IPS-15b (cell line): ENCODE measurements around the gene ADM2.

Source experiments
- H3K27me3 ChIP-seq: one replicate; pipeline ENCODE4 v1.6.1; 2013; ENCODE audit warnings: low read length; ENCODE audit not compliant: control insufficient read depth, insufficient read depth
- H3K36me3 ChIP-seq: one replicate; pipeline ENCODE4 v1.6.1; 2013; ENCODE audit warnings: low read length; ENCODE audit not compliant: control insufficient read depth, insufficient read depth
- H3K4me1 ChIP-seq: one replicate; pipeline ENCODE4 v1.6.1; 2013; ENCODE audit warnings: mild to moderate bottlenecking, low read length; ENCODE audit not compliant: control insufficient read depth, insufficient read depth
- H3K4me3 ChIP-seq: one replicate; pipeline ENCODE4 v1.5.1; 2013; ENCODE audit warnings: low read depth, low read length
- H3K9ac ChIP-seq: one replicate; pipeline ENCODE4 v1.6.1; 2013; ENCODE audit warnings: low read depth, mild to moderate bottlenecking, low read length
- H3K9me3 ChIP-seq: one replicate; pipeline ENCODE4 v1.6.1; 2013; ENCODE audit warnings: mild to moderate bottlenecking, low read length; ENCODE audit not compliant: control insufficient read depth, insufficient read depth

The ADM2 gene

DNA sequence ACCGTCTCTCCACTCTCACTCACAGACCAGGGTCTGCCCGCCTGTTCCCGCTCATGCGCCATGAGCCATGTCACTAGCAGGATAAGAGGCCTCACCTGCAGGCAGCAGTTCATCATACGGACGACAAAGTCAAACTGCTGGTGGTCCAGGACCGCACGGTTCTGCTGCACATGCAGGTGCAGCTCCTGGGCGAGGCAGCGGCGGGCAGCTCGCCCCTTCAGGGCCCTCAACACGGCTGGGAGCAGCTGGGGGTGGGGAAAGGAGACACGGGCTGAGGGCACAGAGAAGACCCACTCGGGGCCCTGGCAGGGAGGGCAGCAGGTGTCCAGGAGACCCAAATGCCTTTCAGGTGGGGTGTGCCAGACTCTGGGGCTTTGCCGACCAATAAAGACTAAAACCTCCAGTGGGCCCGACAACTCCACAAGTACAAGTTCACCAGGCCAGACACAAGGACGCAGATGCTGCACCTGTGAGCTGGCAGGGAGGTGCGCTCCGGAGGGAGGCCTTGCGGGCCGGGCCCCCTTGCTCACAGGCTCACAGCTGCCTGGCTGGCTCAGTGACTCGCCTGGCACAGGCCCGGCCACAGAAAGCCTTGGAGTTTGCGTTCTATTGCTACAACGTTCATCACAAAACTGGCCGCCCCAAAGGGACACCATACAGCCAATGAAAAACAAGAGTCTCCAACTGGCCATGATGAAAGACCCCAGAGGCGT lies 18.0 kb upstream of the ADM2 start:
- Histone ChIP-seq H3K36me3 (peaks cover 90% of the 10 kb centered on the region), H3K4me1 (no peaks in the 10 kb centered on the region), H3K27me3 (no peaks in the 10 kb centered on the region), H3K9me3 (no peaks in the 10 kb centered on the region), H3K9ac (no peak overlapping the region), H3K4me3 (no peak overlapping the region)

DNA sequence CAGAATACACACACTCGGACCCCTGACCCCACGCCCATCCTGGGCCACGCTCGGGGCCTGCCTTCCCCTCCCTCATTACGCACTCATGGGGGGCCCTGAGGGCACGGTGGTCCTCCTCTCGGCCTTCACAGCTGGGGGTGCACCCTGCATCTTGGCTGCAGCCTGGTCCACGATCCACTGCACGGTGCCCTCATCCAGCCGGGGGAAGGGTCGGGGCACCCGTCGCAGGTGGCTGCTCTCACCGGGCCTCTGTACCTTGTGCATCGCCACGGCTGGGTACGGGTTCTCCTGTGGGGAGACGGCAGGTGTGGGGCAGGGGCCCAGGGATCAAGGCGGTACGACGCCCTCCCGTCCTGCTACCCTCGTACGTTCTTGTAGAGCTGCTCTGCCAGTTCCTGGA lies 16.9 kb upstream of the ADM2 start:
- H3K36me3 ChIP-seq, result peaks cover 79% of the 10 kb centered on the region

DNA sequence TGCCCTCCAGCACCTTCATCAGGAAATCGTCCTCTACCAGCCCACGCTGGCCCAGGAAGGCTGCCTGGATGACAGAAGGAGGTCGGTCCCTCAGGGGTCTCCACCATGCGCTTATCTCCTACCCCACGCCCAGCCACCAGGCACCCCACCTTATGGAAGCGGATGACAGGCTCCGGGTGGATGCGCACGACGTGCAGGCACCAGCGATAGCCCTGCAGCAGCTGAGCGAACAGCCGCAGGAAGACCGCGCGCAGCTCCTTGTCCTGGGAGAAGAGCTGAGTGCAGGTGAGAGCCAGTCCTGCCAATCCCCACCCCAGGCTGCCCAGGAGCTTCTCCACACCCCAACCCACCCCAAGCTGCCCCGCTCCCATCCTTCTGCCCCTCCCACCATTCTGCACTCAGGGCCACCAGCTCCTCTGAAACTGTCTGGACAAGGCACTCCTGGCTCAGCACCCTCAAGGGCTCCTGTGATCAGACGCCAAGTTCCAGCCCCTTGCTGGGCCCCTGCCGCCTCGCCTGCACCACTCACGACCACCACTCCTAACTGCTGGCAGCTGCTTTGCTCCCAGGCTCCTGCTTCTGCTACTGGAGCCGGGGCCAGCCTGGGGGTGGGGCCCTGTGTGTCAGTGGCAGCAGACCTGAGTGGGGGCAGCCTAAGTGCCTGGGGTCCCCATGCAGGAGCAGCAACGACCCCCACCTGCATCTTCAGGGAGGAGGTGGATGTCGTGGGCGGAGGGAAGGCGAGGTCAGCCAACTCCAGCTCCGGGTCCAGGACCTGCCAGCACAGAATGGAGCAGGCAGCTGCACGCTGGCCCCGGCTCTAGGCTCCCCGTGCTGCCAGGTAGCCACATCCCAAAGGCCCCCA lies 16.0 kb upstream of the ADM2 start:
- Histone ChIP-seq H3K4me1 (peaks cover 6% of the 10 kb centered on the region), H3K9ac (no peak overlapping the region), H3K9me3 (no peaks in the 10 kb centered on the region), H3K27me3 (no peaks in the 10 kb centered on the region), H3K36me3 (peaks cover 72% of the 10 kb centered on the region), H3K4me3 (no peak overlapping the region)

More for the DNA sequence above, 16.9 kb upstream of the ADM2 start:
- H3K4me3 ChIP-seq, result no peak overlapping the region
- no peaks in the 10 kb centered on the region for H3K4me1 ChIP-seq
- no peaks in the 10 kb centered on the region for H3K27me3 ChIP-seq
- no peaks in the 10 kb centered on the region for H3K9me3 ChIP-seq
- no peak overlapping the region for H3K9ac ChIP-seq

DNA sequence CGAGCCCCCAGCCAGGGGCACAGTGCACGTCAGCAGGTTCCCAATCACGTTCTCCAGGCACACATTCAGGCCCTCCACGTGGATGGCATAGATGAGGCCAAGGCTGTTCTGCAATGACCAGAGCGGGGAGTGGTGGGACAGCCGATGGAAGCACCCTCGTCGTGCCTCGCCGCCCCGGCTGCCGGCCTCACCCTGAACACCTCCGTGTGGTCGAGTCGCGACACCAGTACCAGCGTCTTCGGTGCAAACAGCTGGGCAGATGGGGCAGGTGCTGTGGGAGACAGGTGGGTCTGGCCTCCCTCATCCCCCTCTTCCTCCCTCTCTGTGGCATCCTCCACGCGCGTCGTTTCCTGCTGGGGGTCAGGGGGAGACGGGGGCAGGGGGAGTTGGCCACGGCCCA lies 14.0 kb upstream of the ADM2 start:
- H3K36me3 ChIP-seq, result peaks cover 60% of the 10 kb centered on the region
- no peak overlapping the region for H3K9ac ChIP-seq
- H3K27me3 ChIP-seq, result no peaks in the 10 kb centered on the region
- no peak overlapping the region for H3K4me3 ChIP-seq
- H3K9me3 ChIP-seq, result no peaks in the 10 kb centered on the region
- H3K4me1 ChIP-seq, result peaks cover 8% of the 10 kb centered on the region

DNA sequence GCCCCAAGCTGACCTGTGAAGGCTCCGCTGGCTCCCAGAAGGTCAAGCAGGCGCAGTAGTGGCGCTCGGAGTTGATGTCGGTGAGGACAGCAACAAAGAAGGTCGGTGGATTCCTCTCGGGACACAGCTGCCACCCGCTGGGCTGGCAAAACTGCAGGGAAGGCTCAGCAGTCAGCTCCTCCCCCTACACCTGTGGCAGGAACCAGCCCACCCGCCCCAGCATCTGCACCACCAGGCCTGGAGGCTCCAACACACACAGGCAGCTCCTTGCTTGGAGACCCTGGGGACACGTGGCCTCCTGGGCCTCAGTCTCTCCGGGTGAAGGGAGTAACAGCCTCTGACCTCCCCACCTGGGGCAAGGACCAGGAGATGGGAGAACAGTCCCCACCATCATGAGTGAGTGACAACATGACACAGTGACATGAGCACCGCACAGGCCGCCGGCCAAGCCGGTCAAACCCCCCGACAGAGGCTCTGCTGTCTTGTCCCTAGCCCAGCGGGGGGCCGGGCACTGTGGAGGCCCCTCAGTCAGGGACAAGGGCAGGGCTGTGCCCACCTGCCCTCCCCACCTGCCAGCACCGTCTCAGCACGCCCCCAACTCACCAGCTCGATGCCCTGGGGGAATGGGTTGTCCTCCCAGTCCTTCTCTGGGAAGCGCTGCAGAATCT lies 13.4 kb upstream of the ADM2 start:
- Histone ChIP-seq H3K27me3 (no peaks in the 10 kb centered on the region), H3K9me3 (no peaks in the 10 kb centered on the region), H3K4me1 (peaks cover 8% of the 10 kb centered on the region), H3K9ac (no peak overlapping the region), H3K36me3 (peaks cover 62% of the 10 kb centered on the region), H3K4me3 (no peak overlapping the region)

DNA sequence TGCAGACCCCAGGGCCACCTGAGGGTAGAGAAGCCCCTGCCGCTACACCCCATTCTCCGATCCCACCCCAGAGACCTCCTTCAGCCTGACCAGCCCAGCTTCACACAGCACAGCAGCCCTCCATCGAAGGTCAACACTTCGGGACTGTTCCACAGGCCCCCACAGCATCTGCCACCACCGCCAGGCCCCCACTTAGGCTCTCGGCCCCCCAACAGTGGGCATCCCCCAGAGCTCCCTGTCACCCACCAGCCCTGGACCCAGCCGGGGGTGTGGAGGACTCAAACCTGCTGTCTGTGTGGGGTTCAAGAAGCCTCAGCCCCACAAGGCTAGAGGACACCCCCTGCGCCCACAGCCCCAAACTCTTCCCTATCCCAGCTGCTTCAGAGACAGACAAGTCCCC lies 12.7 kb upstream of the ADM2 start:
- H3K36me3 ChIP-seq, result peaks cover 56% of the 10 kb centered on the region
- H3K4me3 ChIP-seq, result no peak overlapping the region
- H3K4me1 ChIP-seq, result peaks cover 12% of the 10 kb centered on the region
- H3K27me3 ChIP-seq, result no peaks in the 10 kb centered on the region
- H3K9me3 ChIP-seq, result no peaks in the 10 kb centered on the region
- H3K9ac ChIP-seq, result peak overlapping the region; percentile 47

DNA sequence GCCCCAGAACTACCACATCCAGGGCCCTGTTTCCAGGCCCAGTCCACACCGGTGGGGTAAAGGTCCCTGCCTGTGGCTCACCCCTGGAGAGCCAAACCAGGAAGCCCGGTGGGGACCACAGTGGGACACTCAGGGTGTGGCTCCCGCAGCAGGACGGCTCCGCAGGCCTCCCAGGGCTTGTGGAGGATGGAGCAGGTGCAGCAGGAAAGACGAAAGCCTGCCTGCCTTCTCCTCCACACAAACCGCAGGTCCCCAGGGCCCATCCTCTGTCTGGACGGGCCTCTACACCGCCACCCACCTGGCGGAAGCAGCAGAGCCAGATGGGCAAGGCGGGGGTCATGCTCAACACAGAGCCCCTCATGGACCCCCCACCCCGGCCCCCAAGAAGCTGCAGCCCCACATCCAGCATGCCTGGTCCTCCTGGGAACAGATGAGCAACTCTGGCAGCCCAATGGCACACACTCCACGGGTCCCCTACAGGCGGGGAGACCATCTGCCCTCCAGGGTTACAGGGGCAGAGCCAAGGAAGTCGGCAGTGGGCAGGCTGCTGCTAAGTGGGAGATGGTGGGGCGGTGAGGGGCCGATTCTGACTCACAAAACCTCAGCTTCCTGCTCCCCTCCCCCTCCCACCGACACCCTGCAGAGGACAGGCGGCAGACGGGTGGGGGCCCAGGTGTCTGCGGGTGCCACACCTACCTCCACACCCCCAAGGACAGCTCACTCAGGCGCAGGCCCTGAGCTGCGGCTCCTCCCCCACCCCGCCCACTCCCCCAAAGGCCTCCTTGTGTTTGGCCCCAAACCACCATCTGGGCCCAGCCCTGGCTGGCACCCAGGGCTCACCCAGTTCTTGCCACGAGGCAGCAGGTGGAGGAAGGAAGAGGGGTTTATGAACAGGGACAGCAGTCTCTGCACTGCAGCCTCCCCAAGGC lies 11.7 kb upstream of the ADM2 start:
- Histone ChIP-seq H3K36me3 (peaks cover 46% of the 10 kb centered on the region), H3K4me1 (peaks cover 12% of the 10 kb centered on the region), H3K27me3 (no peaks in the 10 kb centered on the region), H3K9ac (peak overlapping the region; percentile 57), H3K9me3 (no peaks in the 10 kb centered on the region), H3K4me3 (no peak overlapping the region)

DNA sequence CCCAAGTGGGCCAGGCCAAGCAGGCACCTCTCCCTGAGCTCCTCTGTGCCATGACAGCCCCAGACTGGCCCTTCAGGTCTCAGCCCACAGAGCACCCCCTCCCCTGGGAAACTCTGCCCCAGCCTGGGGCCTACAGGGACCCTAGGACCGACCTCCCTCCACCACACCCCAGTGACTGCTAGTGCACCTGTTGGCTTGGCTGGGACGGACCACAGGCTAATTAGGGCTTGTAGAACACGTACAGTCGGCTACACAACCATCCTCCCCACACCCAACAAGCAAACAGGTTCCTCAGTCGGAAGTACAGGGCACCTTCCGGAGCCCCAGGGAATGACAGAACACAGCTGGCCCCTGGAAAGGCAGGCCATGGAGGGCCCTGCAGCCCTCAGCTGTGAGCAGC lies 10.9 kb upstream of the ADM2 start:
- H3K27me3 ChIP-seq, result no peaks in the 10 kb centered on the region
- H3K36me3 ChIP-seq, result peaks cover 37% of the 10 kb centered on the region
- peak overlapping the region; percentile 57 for H3K9ac ChIP-seq
- H3K9me3 ChIP-seq, result no peaks in the 10 kb centered on the region
- no peak overlapping the region for H3K4me3 ChIP-seq
- peaks cover 12% of the 10 kb centered on the region for H3K4me1 ChIP-seq

DNA sequence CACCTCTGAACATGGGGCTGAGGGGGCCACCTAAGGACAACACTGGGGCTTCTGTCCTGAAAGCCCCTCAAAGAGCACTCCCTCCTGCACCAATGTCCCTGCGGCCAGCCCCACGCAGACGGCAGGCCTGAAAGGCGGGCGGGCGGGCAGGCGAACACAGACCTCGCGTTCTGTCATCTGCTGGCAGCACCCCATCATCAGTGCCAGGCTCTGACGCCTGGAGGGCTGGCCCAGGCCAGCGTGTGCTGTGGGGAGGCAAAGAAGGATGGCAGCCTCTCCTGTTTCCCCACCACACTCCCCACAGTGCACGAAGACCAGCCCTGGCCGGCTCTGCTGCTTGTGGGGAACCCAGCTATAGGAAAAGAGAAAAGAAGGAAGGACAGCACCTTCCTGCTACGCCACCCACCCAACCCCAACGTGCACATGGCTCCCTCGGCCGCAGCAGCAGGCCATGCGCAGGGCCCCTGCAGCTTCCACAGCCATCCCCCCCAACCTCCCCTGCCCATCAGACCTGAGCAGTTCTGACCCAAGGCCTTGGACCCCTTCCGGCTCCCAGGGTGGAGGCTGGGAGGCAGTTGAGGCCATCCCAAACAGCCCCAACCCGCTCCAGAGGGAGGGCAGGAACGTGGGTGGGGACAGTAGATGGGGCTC lies 10.0 kb upstream of the ADM2 start:
- H3K9ac ChIP-seq, result no peak overlapping the region
- H3K4me3 ChIP-seq, result no peak overlapping the region
- H3K9me3 ChIP-seq, result no peaks in the 10 kb centered on the region
- H3K36me3 ChIP-seq, result peaks cover 29% of the 10 kb centered on the region
- peaks cover 12% of the 10 kb centered on the region for H3K4me1 ChIP-seq
- H3K27me3 ChIP-seq, result no peaks in the 10 kb centered on the region

DNA sequence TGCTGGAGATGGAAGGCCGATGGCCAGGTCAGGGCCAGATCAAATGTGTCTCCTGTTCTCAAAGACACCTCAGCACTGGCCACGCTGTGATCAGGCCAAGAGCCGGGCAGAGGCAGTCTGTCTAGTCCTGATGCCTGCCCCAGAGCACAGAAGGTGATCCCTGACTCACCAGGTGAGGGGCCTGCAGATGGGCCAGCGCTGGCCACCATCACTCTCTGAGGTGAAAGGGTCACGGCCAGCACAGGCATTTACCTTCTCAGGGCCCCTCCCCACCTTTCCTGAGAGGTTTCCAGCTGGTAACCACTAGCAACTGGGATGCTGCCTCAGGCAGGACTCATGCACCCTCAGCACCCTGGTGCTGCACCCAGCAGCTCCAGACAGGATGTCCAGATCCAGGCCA lies 9.4 kb upstream of the ADM2 start:
- H3K4me1 ChIP-seq, result peaks cover 12% of the 10 kb centered on the region
- H3K4me3 ChIP-seq, result no peak overlapping the region
- peaks cover 23% of the 10 kb centered on the region for H3K36me3 ChIP-seq
- no peak overlapping the region for H3K9ac ChIP-seq
- H3K27me3 ChIP-seq, result no peaks in the 10 kb centered on the region
- H3K9me3 ChIP-seq, result no peaks in the 10 kb centered on the region

DNA sequence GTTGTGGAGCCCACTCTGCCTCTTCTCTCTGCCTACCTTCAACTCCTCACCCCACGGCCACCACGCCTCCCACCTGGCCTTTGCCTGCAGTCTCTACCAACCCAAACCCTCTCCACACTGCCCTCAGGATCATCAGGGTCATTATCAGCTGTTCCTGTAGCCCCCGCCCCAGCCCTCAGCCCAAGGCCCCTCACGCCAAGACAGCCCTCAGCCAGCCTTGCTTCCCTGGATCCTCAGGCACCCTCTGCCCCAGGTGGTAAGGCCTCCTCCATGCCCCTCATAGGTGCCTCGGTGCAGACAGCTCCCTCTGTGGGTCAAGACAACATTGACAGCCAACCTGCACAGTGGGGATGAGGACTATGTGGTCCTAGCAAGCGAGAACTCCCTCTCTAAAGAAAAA lies 8.3 kb upstream of the ADM2 start:
- Histone ChIP-seq H3K27me3 (no peaks in the 10 kb centered on the region), H3K9ac (no peak overlapping the region), H3K36me3 (peaks cover 15% of the 10 kb centered on the region), H3K4me3 (peak overlapping the region; percentile 60), H3K4me1 (peaks cover 12% of the 10 kb centered on the region), H3K9me3 (no peaks in the 10 kb centered on the region)
